T follicular helper cell (primary cell): ENCODE measurements around the gene SMAD6.

Source experiments
- DNase-seq: peaks from one replicate; pipeline ENCODE4 v3.0.0-alpha.2; 2020; ENCODE audit warnings: low read depth

The SMAD6 gene

GRCh38 chr15:66721020-66721419, 19.0 kb downstream of the SMAD6 start:
- no peak for DNase-seq

- no peak for DNase-seq
These were observed 19.5 kb downstream of the SMAD6 start for GRCh38 chr15:66721501-66721937.

DNA sequence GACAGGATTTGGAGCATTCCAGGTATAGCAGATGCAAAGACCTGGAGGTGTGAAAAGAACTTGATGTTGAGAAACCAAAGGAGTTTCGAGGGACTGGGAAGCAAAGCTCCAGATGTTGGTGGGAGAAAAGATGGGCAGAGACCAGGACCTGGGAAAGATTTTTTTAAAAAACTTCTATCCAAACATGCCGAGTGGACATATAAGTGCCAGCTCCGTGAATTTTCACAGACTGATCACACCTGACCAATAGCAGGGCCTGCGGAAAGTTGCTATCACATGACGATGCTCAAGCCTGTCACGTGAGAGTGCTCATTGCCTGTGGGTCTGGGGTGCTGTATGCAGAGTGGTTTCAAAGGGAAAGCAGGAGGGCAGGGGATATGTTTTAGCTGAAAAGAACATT, 19.9 kb downstream of the SMAD6 start:
- DNase-seq, result no peak

DNA sequence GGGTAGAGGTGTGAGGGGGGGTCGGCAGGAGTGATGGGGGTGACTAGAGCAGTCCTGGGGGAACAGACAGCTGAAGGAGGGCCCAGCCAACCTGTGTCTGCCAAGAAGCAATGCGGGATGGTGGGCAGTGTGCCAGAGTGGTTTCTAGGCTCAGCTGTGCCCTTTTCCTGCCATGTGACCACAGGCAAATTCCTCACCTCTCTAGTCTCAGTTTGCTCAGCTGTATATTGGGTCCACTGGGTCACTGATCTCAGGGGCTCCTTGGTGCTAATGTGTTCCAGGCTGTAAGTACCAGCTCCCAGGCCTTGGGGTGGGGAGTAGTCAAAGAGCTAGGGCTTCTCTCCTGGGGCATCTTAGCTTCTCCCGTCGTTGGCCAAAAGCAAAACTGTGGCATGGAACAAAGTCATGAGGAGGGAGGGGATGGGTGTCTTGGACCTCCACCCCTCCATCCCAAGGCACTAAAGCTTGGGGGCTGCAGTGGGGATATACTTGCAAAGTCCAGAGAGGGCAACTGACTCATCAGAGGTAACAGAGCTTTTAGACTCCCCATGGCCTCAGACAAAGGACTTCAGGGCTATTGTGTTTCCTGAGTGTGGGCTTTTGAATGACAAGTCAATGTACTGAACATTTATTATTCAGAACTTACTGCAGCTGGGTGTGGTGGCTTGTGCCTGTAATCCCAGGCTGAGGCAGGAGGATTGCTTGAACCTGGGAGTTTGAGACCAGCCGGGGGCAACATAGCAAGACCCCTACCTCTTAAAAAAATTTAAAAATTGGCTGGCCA, 20.9 kb downstream of the SMAD6 start:
- no peak for DNase-seq

DNA sequence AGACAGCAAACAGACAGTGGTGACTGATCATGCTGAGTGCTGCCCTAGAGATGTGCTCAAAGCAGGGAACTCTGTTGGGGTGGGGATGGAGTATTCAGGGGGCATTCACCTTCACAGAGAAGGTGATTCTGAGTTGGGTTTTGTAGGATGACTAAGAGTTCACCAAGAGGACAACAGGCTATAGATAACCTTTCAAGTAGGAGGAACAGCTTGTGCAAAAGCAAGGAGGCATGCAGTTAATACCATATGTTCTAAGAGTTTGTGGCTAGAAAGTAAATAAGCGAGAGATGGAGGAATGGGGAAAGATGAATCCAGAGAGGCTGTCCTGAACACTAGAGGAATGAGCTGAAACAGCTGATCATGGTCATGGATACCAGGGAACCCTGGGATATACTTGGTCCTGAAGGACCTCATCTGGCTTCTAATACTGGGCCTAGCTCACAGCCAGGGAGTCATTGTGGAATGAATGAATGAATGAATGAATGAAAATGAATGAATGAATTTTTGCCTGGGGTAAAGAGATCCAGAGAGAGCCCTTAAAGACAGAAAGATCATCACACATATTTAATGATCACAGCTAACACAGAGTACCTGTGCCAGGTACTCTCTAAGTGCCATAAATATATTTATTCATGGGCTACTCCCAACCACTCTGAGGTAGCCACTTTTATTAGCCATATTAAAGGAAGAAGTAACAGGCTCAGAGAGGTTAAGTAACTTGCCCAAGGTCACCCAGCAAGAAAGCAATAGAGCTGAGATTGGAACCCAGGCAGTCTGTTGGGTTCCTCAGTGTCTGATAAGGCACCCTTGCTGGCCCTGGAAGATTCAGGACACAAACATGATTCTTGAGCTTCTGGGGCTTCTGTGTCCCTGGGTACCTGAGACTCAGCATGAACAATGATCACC, 22.0 kb downstream of the SMAD6 start:
- no peak for DNase-seq

GRCh38 chr15:66724732-66725463, 22.9 kb downstream of the SMAD6 start:
- no peak for DNase-seq

DNA sequence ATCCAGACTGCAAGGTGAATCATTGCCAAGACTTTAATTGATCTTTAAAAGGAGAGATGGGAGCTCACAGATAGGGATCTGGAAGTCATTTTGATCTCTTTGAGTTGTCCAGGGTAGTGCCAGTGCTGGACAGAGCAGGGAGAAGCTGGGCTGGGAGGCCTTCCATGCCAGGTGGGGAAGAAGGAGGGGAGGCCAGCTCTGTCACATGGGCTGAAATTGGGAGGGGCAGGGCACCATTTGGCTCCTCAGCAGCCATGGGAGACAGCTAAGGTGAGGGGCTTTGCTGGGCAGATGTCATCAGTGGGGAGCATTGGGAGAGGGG, 23.4 kb downstream of the SMAD6 start:
- no peak for DNase-seq

DNA sequence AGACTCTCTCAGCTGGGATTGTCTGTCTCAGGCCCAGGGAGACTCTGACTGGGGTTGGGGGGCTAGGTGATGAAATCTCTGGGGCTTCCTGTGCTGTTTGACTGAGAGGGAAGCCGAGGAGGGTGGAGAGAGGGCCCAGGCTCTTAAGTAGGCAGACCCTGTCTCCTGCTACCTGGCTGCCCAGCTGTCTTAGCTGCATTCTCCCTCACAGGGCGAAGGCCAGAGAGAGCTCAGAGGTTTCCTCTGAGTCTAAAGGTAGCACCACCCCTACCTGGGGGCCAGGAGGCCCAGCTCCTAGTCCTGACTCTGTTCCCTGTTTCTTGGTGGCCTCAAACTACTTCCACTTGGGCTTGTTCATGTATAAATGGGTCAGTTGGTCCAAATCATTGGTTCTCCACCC, 24.4 kb downstream of the SMAD6 start:
- no peak for DNase-seq

DNA sequence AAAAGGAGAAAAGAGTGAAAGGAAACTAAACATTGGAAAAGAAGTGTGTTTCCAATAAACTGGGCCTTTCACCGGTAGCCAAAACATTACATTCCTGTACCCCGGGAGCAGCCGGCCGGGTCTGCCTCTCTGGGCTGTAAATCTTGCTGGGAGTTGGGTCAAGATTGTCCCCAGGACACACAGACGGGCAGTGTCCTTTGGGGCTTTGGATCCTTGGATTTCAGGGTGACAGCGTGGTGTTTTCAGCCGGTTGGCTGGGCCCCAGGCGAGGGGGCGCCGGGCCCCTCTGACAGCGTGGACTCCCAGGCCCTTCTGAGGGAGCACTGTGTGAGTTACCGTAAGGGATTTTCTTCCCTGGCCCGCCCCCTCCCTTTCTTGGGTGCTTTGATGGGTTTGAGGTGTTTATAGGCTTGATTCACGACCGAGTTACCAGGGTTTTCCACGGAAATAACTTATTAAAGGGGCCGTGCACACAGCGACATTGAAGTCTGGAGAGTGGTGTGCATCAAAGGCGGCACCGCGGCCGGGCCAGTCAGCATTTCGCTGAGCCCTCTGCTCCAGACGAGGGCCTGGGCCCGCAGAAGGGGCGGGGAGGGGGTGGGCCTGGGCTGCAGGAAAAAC, 27.4 kb downstream of the SMAD6 start:
- DNase-seq, result no peak

DNA sequence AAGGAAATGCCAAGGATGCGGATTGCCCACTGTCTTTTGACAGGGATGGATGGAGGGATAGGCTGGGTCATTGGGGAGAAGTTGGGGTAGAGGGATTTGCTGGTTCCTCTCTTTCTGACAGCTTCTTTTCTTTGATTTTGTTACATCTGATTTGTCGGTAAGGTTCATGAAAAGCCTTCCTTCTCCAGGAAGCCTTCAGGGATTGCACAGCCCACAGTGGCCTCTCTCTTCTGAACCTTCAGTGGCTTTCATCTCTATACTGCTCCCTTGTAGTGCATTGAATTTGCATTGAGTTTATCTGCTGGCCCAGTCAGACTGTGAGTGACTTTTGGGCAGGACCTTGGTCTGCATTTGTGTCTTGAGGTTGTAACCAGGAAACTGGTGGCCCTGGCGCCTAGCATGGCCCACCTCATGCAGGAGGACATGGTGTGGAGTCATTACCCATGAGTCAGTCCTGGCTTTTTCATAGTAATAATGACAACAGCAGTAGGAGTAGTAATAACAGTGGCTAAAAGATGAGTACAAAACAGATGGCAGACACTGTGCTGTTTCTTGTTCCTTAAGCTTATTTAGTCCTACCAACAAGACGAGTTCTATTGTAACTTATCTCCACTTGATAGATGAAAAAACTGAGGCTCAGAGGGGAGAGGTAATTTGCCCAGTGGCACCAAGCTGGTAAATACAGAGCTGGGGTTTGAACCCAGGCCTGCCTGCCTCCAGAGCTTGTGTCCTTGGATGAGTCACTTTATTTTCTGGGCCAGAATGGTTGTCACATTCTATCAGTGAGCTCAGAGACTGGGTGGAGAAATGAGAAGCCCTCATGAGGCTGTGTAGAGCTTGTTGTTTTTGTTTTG, 28.4 kb downstream of the SMAD6 start:
- DNase-seq, result no peak

GRCh38 chr15:66733976-66734375, 31.9 kb downstream of the SMAD6 start:
- DNase-seq, result no peak

DNA sequence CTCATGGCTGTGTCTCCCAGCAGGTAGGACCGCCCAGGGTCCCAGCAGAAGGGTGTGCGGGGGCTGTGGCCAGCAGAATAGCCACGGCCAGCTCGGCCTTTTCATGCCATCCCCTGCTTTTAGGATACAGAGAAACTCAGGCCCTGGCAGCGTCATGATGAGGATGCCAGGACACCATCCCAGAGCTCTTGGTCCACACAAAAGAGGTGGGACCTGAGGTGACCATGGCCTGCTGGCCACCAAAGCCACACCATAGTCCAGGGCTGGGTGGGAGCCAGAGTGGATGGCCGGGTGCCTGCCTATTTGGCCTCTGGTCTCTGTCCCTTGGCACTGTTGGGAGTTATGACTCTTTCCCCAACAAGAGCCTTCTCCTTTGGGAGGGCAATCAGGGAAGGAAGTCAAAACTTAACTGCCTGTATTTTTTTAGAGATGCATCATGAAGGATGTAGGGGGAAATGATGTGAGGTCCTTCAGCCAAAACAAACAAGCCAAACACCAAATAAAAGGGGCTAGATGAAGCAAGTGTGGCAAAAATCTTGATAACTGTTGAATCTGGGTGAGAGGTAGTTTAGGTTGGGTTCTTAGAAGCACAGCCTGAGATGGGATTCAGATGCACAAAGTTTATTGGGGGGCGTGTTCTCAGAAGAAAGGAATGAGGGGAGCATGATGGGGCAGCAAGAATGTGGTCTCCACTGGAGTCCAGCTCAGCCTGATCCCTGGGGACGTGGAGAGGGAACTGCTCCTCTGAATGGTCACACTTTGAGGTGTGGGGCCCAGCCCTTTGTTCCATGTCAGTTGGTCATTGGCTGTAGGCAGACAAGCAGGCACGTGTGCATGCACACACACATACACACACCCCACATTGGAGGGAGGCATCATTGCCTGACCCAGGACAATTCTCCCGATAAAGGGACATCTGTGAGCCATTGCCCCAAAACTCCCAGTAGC, 33.2 kb downstream of the SMAD6 start:
- no peak for DNase-seq

- DNase-seq, result no peak
These were observed 33.9 kb downstream of the SMAD6 start for GRCh38 chr15:66735909-66736305.

GRCh38 chr15:66737243-66738010, 35.4 kb downstream of the SMAD6 start:
- no peak for DNase-seq

DNA sequence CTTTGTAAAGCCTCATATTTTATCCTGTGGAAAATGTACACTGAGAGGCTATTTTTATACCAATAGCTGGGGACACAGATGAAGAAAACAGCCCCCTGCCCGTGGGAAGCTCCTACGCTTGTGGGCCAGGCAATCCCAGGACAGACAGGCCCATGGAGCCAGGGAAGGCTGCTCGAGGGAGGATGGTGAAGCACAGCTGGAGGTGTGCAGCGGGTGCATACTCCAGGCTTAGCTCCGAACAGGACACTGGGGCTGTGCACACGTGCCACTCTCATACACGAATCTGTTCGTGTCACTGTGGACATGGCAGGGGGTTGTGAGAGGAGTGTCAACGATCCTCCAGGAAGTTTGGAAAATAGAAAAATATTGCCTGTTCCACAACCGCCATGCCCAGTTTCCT, 36.1 kb downstream of the SMAD6 start:
- no peak for DNase-seq

DNA sequence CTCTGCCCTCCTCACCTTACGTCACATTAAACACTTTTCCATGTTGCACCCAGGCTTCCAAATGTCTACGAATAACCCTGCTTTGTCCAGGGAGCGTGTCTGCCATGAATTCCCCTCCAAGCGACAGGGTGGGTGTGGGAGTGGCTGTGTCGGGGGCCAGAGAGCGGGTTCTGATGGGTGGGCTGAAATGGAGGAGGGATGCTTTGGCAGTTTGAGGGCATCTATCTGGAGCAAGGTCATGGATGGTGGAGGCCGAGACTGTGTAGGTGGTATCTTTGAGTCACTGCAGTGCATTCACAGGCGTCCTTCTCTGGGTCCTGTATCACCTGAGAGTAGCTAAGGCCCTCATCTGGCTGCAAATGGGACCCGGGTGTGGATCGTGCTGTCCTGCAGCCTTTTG, 36.6 kb downstream of the SMAD6 start:
- no peak for DNase-seq

- no peak for DNase-seq
These were observed 37.3 kb downstream of the SMAD6 start for GRCh38 chr15:66739287-66739686.

DNA sequence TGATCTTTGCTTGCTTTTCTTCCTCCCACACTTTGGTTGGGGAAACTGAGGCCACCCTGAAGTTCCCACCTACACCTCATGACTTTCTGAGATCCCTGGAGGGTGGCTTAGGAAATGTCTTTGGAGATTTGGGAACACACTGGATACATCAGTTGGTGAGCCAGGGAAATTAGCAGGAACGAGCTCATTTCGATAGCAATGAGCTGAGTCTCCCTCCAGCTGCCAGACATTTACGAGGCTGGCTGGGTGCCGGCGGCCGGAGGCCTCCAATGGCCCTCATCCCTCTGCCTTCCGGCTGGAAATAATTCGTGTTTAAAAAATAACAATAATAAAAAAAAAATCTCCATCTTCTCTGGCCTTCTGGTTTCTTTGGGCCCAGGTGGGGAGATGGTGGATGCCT, 38.8 kb downstream of the SMAD6 start:
- DNase-seq, result no peak

GRCh38 chr15:66741646-66742045, 39.6 kb downstream of the SMAD6 start:
- no peak for DNase-seq
